ENCODE measurements around the gene RAC2. TPM values are rescaled to one million over a fixed set of nuclear protein-coding genes. Genes with fewer than 3 reads are reported as not detected.

The RAC2 gene
- total and polyA plus RNA-seq, 9 of the 15 experiments (the other 6 are each of a cell fraction or from before 2014, with no cell fraction given) = 22.7 to 103 (median 43.3) TPM

DNA sequence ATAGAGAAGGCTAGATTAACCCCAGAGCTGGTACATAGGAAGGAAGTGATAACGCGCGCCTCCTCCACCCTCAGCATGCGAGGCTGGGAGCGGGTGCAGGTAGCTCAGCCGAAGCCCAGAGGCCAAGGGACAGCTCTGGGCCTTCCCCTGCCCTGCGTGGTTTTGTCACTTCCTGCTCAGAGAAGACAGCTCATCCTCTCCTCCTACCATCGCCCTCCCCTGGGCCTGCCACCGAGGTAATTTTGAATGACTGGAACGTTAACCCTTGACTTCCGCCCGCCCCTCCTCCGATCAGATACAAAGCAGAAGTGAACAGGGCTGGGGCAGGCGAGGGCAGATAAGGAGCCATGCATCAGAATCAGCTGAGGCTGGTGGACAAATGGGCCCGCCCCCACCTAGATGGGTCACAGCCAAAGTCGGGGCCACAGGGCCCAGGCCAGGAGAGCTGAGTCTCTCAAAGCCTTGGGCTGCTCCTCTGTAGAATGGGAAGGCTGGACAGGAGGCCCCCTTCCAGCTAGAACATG, 1.6 kb downstream of the RAC2 start (continued):
- TF ChIP-seq, protein P1, sequence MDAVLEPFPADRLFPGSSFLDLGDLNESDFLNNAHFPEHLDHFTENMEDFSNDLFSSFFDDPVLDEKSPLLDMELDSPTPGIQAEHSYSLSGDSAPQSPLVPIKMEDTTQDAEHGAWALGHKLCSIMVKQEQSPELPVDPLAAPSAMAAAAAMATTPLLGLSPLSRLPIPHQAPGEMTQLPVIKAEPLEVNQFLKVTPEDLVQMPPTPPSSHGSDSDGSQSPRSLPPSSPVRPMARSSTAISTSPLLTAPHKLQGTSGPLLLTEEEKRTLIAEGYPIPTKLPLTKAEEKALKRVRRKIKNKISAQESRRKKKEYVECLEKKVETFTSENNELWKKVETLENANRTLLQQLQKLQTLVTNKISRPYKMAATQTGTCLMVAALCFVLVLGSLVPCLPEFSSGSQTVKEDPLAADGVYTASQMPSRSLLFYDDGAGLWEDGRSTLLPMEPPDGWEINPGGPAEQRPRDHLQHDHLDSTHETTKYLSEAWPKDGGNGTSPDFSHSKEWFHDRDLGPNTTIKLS (IDR thresholded peaks at IDR 0.05; ENCODE audit: borderline replicate concordance, low read depth) = peak; percentile 58
- TF ChIP-seq TOE1 (IDR thresholded peaks at IDR 0.05; ENCODE audit: borderline replicate concordance) (0 out of 2 replicates have a peak, but pooled peaks have one; percentile 58), TOE1 (CRISPR knock-in tag; IDR thresholded peaks at IDR 0.05; ENCODE audit: borderline replicate concordance, low read depth) (no peak), RBM22 (IDR thresholded peaks at IDR 0.05; ENCODE audit: low read depth, low read length, poor library complexity, severe bottlenecking) (no peak), GTF2A2 (tag; IDR thresholded peaks at IDR 0.05) (no peak), CCAR2 (IDR thresholded peaks at IDR 0.05; ENCODE audit: low read depth, low read length) (no peak), GATAD2B (IDR thresholded peaks at IDR 0.05; ENCODE audit: borderline replicate concordance) (peak; percentile 85)
- TF ChIP-seq, protein P2, sequence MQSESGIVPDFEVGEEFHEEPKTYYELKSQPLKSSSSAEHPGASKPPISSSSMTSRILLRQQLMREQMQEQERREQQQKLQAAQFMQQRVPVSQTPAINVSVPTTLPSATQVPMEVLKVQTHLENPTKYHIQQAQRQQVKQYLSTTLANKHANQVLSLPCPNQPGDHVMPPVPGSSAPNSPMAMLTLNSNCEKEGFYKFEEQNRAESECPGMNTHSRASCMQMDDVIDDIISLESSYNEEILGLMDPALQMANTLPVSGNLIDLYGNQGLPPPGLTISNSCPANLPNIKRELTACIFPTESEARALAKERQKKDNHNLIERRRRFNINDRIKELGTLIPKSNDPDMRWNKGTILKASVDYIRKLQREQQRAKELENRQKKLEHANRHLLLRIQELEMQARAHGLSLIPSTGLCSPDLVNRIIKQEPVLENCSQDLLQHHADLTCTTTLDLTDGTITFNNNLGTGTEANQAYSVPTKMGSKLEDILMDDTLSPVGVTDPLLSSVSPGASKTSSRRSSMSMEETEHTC (IDR thresholded peaks at IDR 0.05) = peak; percentile 83; the same call in 1 of the 2 replicates
- TF ChIP-seq, protein P3, sequence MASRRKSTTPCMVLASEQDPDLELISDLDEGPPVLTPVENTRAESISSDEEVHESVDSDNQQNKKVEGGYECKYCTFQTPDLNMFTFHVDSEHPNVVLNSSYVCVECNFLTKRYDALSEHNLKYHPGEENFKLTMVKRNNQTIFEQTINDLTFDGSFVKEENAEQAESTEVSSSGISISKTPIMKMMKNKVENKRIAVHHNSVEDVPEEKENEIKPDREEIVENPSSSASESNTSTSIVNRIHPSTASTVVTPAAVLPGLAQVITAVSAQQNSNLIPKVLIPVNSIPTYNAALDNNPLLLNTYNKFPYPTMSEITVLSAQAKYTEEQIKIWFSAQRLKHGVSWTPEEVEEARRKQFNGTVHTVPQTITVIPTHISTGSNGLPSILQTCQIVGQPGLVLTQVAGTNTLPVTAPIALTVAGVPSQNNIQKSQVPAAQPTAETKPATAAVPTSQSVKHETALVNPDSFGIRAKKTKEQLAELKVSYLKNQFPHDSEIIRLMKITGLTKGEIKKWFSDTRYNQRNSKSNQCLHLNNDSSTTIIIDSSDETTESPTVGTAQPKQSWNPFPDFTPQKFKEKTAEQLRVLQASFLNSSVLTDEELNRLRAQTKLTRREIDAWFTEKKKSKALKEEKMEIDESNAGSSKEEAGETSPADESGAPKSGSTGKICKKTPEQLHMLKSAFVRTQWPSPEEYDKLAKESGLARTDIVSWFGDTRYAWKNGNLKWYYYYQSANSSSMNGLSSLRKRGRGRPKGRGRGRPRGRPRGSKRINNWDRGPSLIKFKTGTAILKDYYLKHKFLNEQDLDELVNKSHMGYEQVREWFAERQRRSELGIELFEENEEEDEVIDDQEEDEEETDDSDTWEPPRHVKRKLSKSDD (conservative IDR thresholded peaks at IDR 0.05; ENCODE audit: low read length) = no peak
- TF ChIP-seq, protein P4, sequence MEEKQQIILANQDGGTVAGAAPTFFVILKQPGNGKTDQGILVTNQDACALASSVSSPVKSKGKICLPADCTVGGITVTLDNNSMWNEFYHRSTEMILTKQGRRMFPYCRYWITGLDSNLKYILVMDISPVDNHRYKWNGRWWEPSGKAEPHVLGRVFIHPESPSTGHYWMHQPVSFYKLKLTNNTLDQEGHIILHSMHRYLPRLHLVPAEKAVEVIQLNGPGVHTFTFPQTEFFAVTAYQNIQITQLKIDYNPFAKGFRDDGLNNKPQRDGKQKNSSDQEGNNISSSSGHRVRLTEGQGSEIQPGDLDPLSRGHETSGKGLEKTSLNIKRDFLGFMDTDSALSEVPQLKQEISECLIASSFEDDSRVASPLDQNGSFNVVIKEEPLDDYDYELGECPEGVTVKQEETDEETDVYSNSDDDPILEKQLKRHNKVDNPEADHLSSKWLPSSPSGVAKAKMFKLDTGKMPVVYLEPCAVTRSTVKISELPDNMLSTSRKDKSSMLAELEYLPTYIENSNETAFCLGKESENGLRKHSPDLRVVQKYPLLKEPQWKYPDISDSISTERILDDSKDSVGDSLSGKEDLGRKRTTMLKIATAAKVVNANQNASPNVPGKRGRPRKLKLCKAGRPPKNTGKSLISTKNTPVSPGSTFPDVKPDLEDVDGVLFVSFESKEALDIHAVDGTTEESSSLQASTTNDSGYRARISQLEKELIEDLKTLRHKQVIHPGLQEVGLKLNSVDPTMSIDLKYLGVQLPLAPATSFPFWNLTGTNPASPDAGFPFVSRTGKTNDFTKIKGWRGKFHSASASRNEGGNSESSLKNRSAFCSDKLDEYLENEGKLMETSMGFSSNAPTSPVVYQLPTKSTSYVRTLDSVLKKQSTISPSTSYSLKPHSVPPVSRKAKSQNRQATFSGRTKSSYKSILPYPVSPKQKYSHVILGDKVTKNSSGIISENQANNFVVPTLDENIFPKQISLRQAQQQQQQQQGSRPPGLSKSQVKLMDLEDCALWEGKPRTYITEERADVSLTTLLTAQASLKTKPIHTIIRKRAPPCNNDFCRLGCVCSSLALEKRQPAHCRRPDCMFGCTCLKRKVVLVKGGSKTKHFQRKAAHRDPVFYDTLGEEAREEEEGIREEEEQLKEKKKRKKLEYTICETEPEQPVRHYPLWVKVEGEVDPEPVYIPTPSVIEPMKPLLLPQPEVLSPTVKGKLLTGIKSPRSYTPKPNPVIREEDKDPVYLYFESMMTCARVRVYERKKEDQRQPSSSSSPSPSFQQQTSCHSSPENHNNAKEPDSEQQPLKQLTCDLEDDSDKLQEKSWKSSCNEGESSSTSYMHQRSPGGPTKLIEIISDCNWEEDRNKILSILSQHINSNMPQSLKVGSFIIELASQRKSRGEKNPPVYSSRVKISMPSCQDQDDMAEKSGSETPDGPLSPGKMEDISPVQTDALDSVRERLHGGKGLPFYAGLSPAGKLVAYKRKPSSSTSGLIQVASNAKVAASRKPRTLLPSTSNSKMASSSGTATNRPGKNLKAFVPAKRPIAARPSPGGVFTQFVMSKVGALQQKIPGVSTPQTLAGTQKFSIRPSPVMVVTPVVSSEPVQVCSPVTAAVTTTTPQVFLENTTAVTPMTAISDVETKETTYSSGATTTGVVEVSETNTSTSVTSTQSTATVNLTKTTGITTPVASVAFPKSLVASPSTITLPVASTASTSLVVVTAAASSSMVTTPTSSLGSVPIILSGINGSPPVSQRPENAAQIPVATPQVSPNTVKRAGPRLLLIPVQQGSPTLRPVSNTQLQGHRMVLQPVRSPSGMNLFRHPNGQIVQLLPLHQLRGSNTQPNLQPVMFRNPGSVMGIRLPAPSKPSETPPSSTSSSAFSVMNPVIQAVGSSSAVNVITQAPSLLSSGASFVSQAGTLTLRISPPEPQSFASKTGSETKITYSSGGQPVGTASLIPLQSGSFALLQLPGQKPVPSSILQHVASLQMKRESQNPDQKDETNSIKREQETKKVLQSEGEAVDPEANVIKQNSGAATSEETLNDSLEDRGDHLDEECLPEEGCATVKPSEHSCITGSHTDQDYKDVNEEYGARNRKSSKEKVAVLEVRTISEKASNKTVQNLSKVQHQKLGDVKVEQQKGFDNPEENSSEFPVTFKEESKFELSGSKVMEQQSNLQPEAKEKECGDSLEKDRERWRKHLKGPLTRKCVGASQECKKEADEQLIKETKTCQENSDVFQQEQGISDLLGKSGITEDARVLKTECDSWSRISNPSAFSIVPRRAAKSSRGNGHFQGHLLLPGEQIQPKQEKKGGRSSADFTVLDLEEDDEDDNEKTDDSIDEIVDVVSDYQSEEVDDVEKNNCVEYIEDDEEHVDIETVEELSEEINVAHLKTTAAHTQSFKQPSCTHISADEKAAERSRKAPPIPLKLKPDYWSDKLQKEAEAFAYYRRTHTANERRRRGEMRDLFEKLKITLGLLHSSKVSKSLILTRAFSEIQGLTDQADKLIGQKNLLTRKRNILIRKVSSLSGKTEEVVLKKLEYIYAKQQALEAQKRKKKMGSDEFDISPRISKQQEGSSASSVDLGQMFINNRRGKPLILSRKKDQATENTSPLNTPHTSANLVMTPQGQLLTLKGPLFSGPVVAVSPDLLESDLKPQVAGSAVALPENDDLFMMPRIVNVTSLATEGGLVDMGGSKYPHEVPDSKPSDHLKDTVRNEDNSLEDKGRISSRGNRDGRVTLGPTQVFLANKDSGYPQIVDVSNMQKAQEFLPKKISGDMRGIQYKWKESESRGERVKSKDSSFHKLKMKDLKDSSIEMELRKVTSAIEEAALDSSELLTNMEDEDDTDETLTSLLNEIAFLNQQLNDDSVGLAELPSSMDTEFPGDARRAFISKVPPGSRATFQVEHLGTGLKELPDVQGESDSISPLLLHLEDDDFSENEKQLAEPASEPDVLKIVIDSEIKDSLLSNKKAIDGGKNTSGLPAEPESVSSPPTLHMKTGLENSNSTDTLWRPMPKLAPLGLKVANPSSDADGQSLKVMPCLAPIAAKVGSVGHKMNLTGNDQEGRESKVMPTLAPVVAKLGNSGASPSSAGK (IDR thresholded peaks at IDR 0.05) = peak; percentile 73

Measured in K562 (cell line).